ENCODE results near the gene MGAT5B.

The MGAT5B gene

DNA sequence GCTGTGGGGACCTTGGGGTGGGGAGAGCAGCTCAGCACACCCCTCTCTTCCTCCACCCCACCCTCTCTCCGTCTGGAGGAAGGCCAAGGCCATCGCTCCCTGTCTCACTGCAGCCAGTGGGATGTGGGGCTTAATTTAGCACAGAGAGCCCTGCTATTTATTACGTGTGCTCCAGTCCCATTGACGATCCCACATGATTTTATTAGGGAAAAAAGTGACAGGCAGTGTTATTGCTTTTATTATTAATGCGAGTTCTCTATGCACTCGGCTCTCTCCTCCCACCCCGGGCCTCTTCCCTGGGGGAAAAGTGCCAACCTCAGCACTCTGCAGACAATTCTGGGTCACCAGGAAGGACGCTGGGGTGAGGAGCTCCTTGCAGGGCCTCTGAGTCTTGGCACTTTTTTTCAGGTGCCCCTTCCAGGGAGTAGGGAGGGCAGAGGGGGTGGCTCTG is 57.3 kb downstream of the MGAT5B start:
- no peak for DNase-seq (ENCODE audit: low read depth in 1 of 2, low spot score in 1 of 2)

DNA sequence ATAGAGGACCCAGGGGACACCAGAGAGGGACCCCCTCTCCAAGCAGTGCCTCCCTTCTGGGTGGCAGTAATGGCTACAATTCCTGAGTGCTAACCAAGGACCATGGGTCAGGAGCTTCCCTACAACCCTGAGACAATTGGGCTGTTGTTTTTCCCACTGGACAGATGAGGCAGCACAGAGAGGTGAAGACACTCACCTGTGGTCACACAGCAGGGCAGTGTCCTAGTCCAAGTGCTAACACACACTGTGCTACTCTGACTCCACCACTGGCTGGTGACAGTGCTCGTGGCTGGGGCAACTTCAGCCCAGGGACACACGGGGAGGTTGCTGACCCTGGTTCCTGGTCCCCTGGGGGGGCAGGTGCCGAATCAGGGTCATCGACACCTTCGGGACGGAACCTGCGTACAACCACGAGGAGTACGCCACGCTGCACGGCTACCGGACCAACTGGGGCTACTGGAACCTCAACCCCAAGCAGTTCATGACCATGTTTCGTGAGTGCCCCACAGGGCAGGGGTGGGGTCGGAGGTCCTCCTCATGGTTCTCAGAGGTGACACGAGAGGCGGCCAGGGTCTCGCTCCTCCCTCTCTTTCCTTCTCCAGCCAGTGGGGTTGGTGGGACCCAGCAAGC is 58.1 kb downstream of the MGAT5B start:
- DNase-seq (ENCODE audit: low read depth in 1 of 2, low spot score in 1 of 2): no peak

DNA sequence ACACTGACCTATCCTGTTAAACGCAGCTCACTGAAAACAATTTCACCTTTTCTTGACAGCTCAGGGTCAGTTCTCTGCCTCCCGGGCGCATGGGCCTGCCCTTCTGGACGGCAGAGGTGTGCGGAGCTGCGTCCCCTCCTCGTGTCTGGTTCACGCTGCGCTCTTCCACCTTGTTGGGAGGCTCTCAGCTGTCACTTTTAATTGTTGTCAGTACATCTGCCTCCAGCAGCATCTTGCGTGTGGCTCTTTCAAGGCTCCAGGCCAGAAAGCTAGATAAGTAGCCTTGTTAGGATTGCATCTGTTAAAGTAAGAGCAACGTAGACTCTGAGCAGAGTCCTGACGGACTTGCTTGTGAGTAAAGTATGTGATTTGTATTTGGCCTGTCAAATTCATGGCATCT is 59.4 kb downstream of the MGAT5B start:
- no peak for DNase-seq (ENCODE audit: low read depth in 1 of 2, low spot score in 1 of 2)

DNA sequence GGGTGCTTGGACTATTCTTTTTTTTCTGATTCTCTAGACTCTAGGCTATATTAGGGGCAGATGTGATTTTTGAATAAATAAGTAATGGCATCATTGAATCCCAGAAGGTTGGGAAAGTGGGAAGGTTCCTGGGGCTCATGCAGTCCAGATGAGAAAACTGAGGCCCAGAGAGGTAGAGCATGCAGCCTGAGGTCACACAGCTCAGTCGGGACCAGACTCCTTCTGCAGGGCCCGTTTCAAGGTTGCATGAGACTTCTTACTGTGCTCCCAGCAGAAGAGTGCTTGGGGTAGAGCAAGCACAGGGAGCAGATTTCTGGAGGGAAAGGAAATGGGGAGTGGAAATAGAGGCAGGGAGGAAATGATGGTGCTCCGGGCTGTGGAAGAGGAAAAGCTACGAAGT is 59.8 kb downstream of the MGAT5B start:
- no peak for DNase-seq (ENCODE audit: low read depth in 1 of 2, low spot score in 1 of 2)

DNA sequence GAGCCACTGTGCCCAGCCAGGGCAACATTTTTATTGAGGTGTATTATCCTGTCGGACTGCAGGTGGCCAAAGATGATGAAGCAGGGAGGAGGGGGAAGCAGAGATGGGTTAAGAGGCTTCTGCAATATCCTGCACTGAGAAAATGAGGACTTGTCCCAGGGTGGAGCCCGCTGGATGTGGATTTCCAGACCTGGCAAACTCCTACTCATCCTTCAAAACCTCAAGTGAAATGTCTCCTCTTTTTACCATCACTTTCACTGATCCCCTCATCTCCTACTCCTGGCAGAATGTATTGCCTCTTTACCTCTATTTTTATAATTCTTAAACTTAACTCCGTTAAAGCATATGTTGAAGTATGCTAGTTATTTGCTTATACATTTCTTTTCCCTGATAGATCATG is 60.9 kb downstream of the MGAT5B start:
- no peak for DNase-seq (ENCODE audit: low read depth in 1 of 2, low spot score in 1 of 2)

DNA sequence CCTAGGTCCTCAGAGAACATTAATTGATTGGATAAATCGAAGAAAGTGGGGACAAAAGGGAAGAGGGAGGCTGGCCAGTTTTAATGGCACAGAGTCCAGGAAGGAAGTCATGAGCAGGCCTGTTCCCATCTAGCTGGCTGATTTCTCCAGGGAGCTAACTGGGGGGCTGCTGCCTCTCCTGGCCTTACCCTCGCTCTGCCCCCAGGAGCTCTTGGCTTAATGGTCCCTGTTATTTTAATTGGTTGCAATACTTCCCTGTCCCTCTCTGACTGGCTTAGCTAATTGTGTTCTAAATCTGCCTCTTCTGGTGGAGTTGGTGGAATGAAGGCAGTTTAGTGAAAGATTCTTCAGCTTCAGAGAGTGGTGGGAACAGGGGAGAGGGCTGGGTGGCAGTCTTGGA is 61.4 kb downstream of the MGAT5B start:
- no peak for DNase-seq (ENCODE audit: low read depth in 1 of 2, low spot score in 1 of 2)

DNA sequence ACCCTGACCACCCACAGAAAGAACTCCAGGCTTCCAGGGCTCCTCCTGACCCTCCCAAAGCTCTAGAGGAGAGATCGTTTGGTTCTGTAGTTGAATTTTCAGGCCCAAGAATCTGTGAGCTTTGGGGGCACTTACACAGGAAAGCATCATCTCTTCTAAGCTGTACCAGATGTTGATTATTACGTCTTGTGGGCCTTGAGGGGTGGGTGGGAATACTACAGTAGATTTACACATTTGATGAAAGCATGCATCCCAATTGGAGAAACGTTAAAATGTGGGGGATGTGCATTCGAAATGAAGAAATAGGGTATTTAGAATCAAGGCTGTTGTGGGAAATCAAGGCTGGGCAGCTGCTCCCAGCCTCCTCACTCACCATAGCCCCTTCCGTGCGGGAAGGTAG is 61.9 kb downstream of the MGAT5B start:
- DNase-seq (ENCODE audit: low read depth in 1 of 2, low spot score in 1 of 2): no peak

DNA sequence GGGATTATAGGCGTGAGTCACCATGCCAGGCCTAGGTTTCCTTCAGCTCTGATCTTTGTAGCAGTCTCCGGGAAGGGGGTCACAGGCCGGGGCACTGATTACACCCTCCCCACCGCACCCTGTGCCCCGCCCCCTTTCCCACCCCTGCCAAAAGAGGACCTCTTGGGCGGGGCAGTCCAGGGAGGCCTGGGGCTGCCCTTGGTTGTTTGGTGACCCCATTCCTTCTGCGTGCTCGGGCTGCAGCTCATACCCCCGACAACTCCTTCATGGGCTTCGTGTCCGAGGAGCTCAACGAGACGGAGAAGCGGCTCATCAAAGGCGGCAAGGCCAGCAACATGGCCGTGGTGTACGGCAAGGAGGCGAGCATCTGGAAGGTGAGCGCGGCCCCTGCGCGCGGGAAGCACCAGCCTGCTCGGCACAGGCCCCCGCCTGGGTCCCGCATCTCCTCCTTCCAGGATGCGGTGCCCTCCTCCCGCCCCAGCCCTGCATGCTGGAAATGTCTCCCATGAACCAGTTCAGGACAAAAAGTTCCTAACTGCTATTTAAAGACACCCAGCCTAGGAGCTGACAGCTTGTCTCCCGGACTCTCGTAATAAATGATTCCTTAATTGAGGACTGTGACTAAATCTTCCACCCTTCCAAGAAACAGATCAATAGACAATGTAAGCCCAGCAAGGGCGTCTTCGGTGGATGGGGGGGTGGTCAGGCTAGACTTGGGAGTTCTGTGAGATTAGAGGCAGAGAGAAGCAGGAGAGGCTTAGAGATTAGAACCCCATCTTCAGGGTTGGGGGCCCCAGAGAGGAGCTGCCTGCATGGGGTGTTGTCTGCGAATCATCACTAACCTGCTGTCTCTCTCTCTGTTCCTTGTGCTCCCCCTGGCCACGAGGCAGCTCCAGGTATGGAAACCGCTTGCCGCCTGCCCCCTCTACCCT is 64.5 kb downstream of the MGAT5B start:
- DNase-seq (ENCODE audit: low read depth in 1 of 2, low spot score in 1 of 2): no peak

DNA sequence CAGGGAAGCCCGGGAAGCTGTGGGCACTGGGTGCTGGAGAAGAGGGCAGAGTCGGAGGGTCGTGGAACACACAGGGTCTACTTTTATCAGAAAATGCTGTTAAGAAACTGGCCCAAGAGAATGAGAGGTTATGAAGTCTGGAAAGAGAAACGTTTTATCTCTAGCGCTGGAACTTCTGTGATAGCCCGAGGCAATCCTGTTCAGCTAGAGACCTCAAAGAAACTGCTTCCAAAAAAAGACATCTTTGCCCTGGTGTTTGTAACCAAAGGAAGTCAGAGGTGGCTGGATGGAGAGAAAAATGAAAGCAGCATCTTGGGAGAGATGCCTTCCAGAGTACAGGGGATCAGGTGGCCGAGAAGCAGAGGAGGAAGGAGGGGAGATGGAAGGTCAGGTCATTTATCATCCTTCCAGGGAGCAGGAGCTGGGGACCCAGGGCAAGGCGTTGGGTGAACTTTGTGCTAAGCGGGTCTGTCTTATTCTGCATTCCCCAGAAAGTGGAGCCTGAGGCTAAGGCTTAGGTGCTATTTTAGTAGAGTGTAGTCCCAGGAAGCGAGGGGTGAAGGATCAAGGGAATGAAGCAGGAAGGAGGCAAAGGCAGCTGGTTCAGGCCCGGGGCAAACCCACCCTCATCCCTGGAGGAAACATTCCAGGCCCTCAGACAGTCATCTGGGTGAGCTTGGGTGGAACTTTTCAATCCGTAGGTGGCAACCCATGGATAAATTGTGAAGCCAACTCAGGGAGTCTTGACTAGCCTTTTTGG is 66.5 kb downstream of the MGAT5B start:
- DNase-seq (ENCODE audit: low read depth in 1 of 2, low spot score in 1 of 2): no peak

DNA sequence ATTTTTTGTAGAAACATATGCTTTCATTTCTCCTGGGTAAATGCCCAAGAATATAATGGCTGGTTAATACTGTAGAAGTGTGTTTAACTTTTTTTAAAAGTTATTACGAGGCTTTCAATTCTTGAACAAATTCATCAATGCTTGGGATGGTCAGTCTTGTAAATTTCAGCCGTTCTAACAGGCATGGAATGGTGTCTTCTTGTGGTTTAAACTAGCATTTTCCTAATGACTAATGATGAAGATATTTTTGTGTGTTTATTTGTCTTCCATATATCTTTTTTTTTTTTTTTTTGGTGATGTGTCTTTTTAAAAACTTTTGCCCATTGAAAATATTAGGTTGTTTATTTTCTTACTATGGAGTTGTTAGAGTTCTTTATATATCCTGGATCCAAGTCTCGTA is 67.1 kb downstream of the MGAT5B start:
- no peak for DNase-seq (ENCODE audit: low read depth in 1 of 2, low spot score in 1 of 2)

DNA sequence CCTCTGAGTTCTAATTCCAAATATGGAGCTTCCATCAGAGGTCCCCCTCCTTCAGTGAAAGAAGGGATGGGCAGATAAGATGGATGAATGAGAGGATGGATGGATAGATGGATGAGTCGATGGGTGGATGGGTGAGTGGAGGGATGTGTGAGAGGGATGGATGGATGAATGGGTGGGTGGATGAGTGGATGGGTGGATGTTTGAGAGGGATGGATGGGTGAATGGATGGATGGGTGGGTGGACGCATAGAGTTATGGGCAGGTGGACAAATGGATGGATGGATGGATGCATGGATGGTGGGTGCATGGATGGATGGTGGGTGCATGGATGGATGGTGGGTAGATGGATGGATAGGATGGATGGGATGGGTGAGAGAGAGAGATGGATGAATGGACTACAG is 69.0 kb downstream of the MGAT5B start:
- no peak for DNase-seq (ENCODE audit: low read depth in 1 of 2, low spot score in 1 of 2)

DNA sequence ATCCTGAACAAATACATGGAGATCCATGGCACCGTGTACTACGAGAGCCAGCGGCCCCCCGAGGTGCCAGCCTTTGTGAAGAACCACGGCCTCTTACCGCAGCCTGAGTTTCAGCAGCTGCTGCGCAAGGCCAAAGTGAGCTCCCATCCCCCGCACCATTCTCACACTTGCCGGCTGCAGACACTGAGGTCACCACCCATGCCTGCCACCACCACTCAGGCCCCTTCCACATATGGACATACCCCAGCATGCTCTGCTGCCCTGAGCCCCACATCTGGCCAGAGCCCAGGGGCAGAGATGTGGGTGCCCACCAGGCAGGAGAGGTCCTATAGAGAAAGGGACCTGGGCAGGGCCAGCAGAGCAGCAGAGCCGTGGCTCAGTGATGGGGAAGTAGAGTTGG is 69.8 kb downstream of the MGAT5B start:
- DNase-seq (ENCODE audit: low read depth in 1 of 2, low spot score in 1 of 2): no peak

DNA sequence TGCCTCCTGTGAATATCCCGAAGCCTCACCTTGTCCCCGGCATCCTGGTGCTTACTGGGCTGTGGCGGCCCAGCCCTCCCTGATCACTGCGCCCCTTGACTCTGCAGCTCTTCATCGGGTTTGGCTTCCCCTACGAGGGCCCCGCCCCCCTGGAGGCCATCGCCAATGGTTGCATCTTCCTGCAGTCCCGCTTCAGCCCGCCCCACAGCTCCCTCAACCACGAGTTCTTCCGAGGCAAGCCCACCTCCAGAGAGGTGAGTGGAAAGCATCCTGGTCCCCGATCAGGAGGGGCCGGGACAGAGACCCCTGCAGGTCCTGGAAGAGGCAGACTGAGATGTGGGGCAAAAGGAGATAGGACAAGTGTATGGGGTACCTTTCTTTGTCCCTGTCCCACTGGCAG is 72.1 kb downstream of the MGAT5B start:
- DNase-seq (ENCODE audit: low read depth in 1 of 2, low spot score in 1 of 2): no peak

DNA sequence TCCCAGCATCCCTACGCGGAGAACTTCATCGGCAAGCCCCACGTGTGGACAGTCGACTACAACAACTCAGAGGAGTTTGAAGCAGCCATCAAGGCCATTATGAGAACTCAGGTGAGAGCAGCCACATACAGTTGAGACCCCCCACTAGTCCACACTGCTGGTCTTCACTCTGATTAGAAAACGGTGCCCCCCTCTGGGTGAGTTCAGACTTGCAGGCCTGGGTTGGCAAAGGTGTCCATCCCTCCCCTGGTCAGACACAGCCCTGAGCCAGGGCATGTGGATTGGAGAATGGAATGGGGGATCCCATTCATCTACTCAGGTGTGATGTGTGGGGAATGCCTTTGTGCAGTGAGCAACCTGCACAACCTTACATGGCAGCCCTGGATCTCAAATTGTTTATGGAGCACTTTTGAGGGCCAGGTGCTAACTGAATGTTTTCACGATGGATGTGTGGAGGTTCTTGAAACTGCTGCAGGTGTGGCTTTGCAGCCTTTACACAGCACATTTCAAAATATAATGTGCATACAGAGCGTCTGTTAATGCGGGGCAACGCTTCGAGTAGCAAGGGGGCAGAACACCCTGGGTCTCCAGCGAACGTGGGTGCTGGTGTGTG is 72.6 kb downstream of the MGAT5B start:
- DNase-seq (ENCODE audit: low read depth in 1 of 2, low spot score in 1 of 2): no peak

DNA sequence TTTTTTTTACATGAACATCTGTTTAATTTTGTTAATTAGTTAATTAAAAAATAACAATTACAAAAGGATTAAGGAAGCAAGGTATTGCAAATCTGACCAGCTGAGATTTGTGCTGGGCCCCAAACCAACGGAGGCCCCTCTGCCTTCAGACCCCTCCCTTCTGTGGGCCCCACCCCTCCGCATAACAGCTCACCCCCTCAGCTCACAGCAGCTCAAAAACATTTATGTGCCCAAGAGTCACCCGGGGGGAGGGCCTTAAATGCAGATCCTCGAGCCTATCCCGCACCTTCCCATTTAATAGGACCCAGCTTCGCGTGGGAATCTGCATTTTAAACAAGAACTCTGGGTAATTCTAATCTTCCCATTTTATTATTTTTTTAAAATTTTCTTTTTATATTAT is 75.0 kb downstream of the MGAT5B start:
- DNase-seq (ENCODE audit: low read depth in 1 of 2, low spot score in 1 of 2): no peak

DNA sequence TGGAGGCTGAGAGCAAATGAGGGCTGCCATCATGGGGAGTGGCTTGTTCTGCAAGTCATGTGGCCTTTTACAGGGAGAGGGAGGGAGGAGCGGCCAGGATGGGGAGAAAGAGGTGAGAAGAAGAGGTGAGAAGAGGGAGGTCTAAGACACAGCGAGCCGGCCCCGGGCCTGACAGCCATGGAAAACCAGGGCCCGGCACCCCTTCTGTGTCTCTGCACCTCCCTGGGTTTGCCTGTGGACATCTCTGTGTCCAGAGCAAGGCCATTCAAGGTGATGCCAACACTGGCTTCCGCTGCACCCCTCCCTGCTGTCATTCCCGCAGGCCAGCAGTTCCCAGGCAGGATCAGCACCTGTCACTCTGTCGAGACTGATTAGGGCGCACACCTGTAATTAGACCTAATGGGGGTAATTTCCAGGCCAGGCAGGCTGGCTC is 75.6 kb downstream of the MGAT5B start:
- DNase-seq (ENCODE audit: low read depth in 1 of 2, low spot score in 1 of 2): no peak

DNA sequence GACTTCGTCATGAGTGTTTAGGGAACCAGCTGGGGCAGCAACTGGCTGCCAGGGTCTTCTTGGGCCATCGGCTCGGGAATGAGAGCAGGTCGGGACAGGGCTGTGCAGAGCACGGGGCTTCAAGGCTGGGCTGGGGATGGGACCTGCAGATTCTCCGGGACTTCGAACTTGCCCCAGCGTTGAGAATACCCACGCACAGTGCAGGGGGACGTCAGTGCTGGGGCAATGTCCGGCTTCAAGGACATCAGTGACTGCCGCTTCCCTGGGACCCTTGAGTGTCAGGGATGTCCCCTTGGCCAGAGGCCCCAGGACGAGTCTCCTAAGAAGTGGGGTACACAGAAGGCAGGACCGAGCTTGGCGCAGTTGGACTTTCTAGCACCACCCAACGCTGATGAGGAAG is 76.3 kb downstream of the MGAT5B start:
- DNase-seq (ENCODE audit: low read depth in 1 of 2, low spot score in 1 of 2): no peak

DNA sequence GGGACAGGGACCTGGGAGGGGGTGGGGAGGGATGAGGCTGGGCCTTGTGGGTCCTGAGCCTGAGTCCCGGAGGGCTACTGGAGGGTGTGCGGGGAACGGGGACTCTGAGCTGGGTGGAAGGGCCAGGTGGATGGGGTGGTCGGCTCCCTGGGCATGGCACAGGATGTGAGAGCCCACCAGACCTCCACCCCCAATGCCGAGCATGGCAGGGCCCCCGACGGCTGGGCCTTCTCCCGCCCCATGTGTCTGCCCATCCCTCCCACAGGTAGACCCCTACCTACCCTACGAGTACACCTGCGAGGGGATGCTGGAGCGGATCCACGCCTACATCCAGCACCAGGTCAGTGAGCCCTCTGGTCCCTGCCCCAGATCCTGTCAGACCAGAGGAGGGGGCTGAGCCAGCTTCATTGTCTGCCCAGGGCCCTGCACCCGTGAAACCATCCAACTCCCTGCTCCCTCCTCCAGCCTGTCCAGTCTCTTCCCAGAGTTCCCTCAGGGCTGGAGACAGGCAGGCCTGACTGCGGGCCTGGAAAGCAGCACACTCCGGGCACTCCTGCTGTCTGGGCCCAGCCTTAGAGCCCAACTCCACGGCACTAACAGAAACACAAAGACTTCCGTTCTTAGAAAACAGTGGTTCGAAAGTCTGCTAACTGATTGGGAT is 78.0 kb downstream of the MGAT5B start:
- no peak for DNase-seq (ENCODE audit: low read depth in 1 of 2, low spot score in 1 of 2)

DNA sequence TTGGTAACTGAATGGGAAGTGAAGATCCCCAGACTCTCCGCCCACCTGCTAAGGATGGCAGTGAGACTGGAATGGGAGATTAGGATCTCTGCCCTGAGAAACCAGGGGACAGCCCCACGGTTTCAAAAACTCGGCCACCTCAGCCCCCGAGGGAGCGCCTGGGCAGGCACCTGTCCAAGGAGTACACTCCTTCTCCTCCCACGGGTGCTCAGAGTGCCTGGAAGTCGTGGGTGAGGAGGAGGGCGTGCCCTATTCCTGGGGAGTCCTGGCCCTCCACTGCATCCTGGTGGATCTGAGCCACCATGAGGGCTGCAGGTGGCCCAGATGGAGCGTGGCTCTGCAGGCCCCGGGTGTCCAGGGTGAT is 78.5 kb downstream of the MGAT5B start:
- no peak for DNase-seq (ENCODE audit: low read depth in 1 of 2, low spot score in 1 of 2)

DNA sequence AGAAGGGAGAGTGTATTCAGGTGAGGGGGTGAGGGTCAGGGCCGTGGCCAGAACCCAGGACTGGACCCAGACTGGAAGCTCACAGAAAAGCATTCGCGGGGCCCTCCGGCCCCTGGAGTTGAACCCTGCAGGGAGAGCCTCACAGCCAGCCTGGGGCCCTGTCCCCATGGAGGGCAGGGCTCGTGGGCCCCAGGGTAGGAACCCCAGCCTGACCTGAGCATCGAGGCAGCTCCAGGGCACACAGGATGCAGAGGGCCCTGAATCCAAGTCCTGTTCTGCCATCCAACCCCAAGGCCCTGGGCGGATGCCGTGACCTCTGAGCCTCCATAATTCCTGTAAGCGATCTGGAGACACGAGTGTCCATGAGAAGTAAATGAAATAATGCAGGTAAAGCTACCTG is 79.1 kb downstream of the MGAT5B start:
- no peak for DNase-seq (ENCODE audit: low read depth in 1 of 2, low spot score in 1 of 2)

DNA sequence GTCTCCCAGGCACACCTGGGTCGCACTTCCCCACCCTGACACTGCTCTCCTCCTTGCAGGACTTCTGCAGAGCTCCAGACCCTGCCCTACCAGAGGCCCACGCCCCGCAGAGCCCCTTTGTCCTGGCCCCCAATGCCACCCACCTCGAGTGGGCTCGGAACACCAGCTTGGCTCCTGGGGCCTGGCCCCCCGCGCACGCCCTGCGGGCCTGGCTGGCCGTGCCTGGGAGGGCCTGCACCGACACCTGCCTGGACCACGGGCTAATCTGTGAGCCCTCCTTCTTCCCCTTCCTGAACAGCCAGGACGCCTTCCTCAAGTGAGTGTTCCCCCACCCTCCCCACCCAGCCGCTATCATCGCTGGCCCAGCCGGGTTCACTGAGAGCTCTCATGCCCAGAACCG is 79.6 kb downstream of the MGAT5B start:
- DNase-seq (ENCODE audit: low read depth in 1 of 2, low spot score in 1 of 2): no peak
